Central memory CD8-positive, alpha-beta T cell (primary cell): ENCODE measurements around the gene RBM44.

Experiments
- ATAC-seq: fragments of 150-1000 bp; cut with Tn5 transposase; replicated peaks from 2 replicates; pipeline ENCODE4 v1.10.0; 2022; ENCODE audit warnings: mild to moderate bottlenecking, moderate FRiP score, moderate number of reproducible peaks; ENCODE audit not compliant: poor library complexity, severe bottlenecking; ENCODE audit errors: extremely low read depth
- DNase-seq, 2 donors: peaks; one replicate each; pipeline ENCODE4 v3.0.0; 2021; ENCODE audit warnings: low spot score in 2 of 2
- H3K27ac Mint-ChIP-seq: one replicate; pipeline ENCODE4 v1.8.0; 2022; ENCODE audit warnings: low read depth, mild to moderate bottlenecking, moderate library complexity, mixed read lengths
- H3K27me3 Mint-ChIP-seq: one replicate; pipeline ENCODE4 v1.8.0; 2022; ENCODE audit warnings: mixed read lengths
- H3K36me3 Mint-ChIP-seq: one replicate; pipeline ENCODE4 v1.8.0; 2022; ENCODE audit warnings: mild to moderate bottlenecking, moderate library complexity, mixed read lengths; ENCODE audit not compliant: insufficient read depth
- H3K4me1 Mint-ChIP-seq: one replicate; pipeline ENCODE4 v1.8.0; 2022; ENCODE audit warnings: mixed read lengths
- H3K4me3 Mint-ChIP-seq: one replicate; pipeline ENCODE4 v1.8.0; 2022; ENCODE audit warnings: mild to moderate bottlenecking, moderate library complexity, mixed read lengths
- H3K9me3 Mint-ChIP-seq: one replicate; pipeline ENCODE4 v1.8.0; 2022; ENCODE audit warnings: mixed read lengths

Gene RBM44

DNA sequence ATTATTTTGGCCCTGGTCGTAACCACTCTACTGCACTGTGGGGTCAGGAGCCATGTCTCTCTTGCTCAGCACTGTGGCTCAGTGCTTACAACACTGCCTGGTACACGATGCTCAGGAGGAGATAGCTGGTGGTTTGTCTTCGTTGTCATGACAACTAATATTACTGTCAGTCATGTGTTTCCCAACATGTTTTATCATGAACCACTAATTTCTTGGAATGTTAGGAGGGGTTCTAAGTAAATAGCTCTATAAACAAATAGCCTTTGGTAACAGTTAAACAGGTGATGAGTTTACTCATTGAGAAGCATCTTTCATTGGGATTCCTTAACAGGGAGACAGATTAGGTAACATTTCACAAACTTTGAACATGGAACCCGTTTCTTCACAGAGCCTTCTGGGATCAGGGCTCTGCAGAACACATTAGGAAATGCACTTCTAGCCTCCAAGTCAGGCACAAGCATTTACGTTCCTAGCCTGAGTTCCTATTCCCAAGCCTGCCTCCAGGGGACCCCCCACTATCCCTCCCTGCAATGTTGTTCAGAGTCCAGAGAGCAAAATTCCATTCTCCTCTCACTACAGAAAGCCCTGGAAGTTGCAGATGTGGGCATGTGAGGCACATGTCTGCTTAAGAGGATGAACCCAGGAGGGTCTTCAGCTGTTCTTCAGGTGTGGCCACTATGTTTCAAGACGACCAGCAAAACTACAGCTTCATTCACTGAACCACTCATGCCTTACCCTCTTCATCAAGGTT lies 6.4 kb upstream of the RBM44 start:
- Mint-ChIP-seq H3K4me1 (peaks cover 5% of the 10 kb centered on the region), H3K36me3 (peaks cover 1% of the 10 kb centered on the region), H3K27ac (no peak overlapping the region), H3K9me3 (no peaks in the 10 kb centered on the region), H3K4me3 (no peak overlapping the region), H3K27me3 (no peaks in the 10 kb centered on the region)
- ATAC-seq, result no peak
- no peak for DNase-seq

- DNase-seq (no peak), ATAC-seq (no peak)
- no peaks in the 10 kb centered on the region for H3K36me3 Mint-ChIP-seq
- no peaks in the 10 kb centered on the region for H3K4me1 Mint-ChIP-seq
- no peaks in the 10 kb centered on the region for H3K27me3 Mint-ChIP-seq
- H3K27ac Mint-ChIP-seq, result no peak overlapping the region
- H3K4me3 Mint-ChIP-seq, result no peak overlapping the region
- no peaks in the 10 kb centered on the region for H3K9me3 Mint-ChIP-seq
These were observed 1.3 kb upstream of the RBM44 start for GRCh38 chr2:237797253-237797652.

GRCh38 chr2:237799060-237799428 lies 465 bp downstream of the RBM44 start:
- ATAC-seq, result no peak
- Mint-ChIP-seq H3K4me3 (no peak overlapping the region), H3K4me1 (no peaks in the 10 kb centered on the region), H3K36me3 (no peaks in the 10 kb centered on the region), H3K27ac (no peak overlapping the region), H3K9me3 (no peaks in the 10 kb centered on the region), H3K27me3 (no peaks in the 10 kb centered on the region)
- DNase-seq, result no peak

DNA sequence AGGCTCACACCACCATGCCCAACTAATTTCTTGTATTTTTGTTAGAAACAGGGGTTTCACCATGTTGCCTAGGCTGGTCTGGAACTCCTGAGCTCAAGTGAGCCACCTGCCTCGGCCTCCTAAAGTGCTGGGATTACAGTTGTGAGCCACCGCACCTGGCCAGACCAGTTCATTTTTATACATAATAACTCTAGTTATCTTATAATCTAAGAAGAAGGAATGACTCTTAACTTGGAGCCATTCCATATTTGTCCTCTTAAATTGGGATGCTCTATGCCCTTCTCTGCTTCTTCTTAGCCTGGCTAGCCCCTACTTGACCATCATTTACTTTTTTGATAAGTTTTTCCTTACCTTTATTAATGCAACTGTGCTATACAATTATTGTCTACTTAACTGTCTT lies 2.9 kb downstream of the RBM44 start:
- H3K4me1 Mint-ChIP-seq, result no peaks in the 10 kb centered on the region
- H3K36me3 Mint-ChIP-seq, result no peaks in the 10 kb centered on the region
- no peak for ATAC-seq
- H3K9me3 Mint-ChIP-seq, result no peaks in the 10 kb centered on the region
- no peak overlapping the region for H3K27ac Mint-ChIP-seq
- no peak for DNase-seq
- H3K4me3 Mint-ChIP-seq, result no peak overlapping the region
- no peaks in the 10 kb centered on the region for H3K27me3 Mint-ChIP-seq

- ATAC-seq (no peak), DNase-seq (no peak)
- peaks cover 2% of the 10 kb centered on the region for H3K36me3 Mint-ChIP-seq
- H3K27ac Mint-ChIP-seq, result no peak overlapping the region
- no peaks in the 10 kb centered on the region for H3K9me3 Mint-ChIP-seq
- H3K4me3 Mint-ChIP-seq, result no peak overlapping the region
- H3K4me1 Mint-ChIP-seq, result no peaks in the 10 kb centered on the region
- no peaks in the 10 kb centered on the region for H3K27me3 Mint-ChIP-seq
These were observed 7.8 kb downstream of the RBM44 start for GRCh38 chr2:237806334-237806733.

DNA sequence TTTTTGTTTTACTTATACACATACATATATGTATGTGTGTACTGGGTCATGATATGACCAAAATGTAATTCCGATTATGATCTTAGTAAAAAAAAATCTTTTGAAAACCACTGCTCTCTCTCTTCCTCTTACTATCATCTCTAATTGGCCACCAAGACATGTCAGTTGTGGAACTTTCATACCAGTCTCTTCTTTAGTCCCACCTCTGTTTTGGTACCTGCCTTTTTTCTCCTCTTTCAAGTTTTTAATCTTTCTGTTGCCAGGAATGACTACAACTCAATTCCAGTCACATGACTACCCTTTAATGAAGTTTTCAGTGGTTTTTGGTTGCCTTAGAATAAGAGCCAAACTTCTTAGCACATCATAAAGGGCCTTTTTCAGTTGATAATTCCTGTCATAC lies 17.1 kb downstream of the RBM44 start:
- Mint-ChIP-seq H3K4me1 (no peaks in the 10 kb centered on the region), H3K9me3 (no peaks in the 10 kb centered on the region), H3K4me3 (no peak overlapping the region), H3K27me3 (no peaks in the 10 kb centered on the region), H3K36me3 (peaks cover 2% of the 10 kb centered on the region), H3K27ac (no peak overlapping the region)
- no peak for ATAC-seq
- no peak for DNase-seq

DNA sequence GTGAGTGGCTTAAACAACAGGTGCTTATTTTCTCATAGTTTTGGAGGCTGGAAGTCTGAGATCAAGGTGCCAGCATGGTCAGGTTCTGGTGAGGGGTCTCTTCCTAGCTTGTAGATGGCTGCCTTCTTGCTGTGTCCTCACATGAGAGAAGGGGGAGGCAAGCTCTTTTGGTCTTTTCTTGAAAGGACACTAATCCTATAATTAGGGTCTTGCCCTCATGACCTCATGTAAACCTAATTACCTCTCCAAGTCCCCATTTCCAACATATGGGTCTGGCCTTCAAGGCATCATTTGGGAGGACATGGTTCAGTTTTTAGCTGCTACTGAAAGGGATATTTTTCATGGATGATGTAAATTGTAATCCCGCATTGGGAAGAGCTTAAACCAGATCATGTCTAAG lies 18.0 kb downstream of the RBM44 start:
- Mint-ChIP-seq H3K27ac (no peak overlapping the region), H3K36me3 (no peaks in the 10 kb centered on the region), H3K4me3 (no peak overlapping the region), H3K4me1 (no peaks in the 10 kb centered on the region), H3K9me3 (no peaks in the 10 kb centered on the region), H3K27me3 (no peaks in the 10 kb centered on the region)
- no peak for DNase-seq
- ATAC-seq, result no peak

GRCh38 chr2:237818066-237818473 lies 19.5 kb downstream of the RBM44 start:
- ATAC-seq, result no peak

DNA sequence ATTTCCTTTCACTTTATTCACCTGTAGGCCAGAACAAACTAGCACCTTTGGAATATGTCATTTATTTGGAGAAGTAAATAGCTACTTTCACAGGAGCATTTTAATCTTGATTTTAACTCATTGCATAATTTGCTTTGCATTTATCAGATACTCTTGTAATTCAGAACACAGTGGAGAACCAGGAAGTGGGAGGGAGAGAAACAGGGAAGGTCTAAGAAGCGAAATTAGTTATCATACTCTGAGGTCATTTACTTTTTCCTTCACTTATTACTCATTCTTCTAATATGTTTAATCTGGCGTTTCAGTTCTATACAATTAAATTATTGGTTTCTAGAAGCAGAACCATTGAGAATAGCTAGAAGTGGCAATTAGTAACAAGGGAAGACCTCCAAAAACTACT lies 20.7 kb downstream of the RBM44 start:
- H3K9me3 Mint-ChIP-seq, result no peaks in the 10 kb centered on the region
- no peaks in the 10 kb centered on the region for H3K27me3 Mint-ChIP-seq
- no peaks in the 10 kb centered on the region for H3K36me3 Mint-ChIP-seq
- H3K4me3 Mint-ChIP-seq, result no peak overlapping the region
- no peaks in the 10 kb centered on the region for H3K4me1 Mint-ChIP-seq
- no peak overlapping the region for H3K27ac Mint-ChIP-seq
- ATAC-seq (no peak), DNase-seq (no peak)

More at GRCh38 chr2:237818066-237818473, 19.5 kb downstream of the RBM44 start:
- Mint-ChIP-seq H3K4me3 (no peak overlapping the region), H3K36me3 (no peaks in the 10 kb centered on the region), H3K27ac (no peak overlapping the region), H3K4me1 (no peaks in the 10 kb centered on the region), H3K27me3 (no peaks in the 10 kb centered on the region), H3K9me3 (no peaks in the 10 kb centered on the region)
- DNase-seq, result no peak

DNA sequence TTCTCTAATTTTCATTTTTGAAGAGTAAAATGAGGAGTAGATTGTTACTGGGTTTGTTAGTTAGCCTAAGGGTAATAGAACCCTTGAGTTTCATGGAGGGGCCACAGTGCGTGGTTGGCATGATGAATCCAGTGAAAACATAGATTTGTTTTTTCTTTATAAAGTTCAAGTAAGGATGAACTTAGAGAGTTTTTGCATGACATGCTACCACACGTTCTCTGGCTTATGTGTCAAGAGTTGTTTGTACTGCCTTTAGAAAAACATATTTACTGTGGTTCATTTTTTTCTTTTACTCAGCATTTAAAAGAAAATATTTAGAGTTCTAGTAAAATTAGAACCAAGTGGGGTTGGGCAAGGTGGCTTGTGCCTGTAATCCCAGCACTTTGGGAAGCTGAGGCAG lies 21.8 kb downstream of the RBM44 start:
- no peaks in the 10 kb centered on the region for H3K9me3 Mint-ChIP-seq
- H3K36me3 Mint-ChIP-seq, result no peaks in the 10 kb centered on the region
- ATAC-seq (no peak), DNase-seq (no peak)
- no peak overlapping the region for H3K4me3 Mint-ChIP-seq
- H3K4me1 Mint-ChIP-seq, result no peaks in the 10 kb centered on the region
- H3K27ac Mint-ChIP-seq, result no peak overlapping the region
- no peaks in the 10 kb centered on the region for H3K27me3 Mint-ChIP-seq

- no peaks in the 10 kb centered on the region for H3K27me3 Mint-ChIP-seq
- no peak for DNase-seq
These were observed 25.0 kb downstream of the RBM44 start for GRCh38 chr2:237823544-237823943.

GRCh38 chr2:237824085-237824484 lies 25.5 kb downstream of the RBM44 start:
- Mint-ChIP-seq H3K4me3 (no peak overlapping the region), H3K36me3 (no peaks in the 10 kb centered on the region), H3K4me1 (no peaks in the 10 kb centered on the region), H3K27me3 (no peaks in the 10 kb centered on the region), H3K9me3 (no peaks in the 10 kb centered on the region), H3K27ac (no peak overlapping the region)
- ATAC-seq (no peak), DNase-seq (no peak)

More at GRCh38 chr2:237823544-237823943, 25.0 kb downstream of the RBM44 start:
- Mint-ChIP-seq H3K36me3 (no peaks in the 10 kb centered on the region), H3K4me3 (no peak overlapping the region), H3K27ac (no peak overlapping the region), H3K4me1 (no peaks in the 10 kb centered on the region), H3K9me3 (no peaks in the 10 kb centered on the region)
- no peak for ATAC-seq

DNA sequence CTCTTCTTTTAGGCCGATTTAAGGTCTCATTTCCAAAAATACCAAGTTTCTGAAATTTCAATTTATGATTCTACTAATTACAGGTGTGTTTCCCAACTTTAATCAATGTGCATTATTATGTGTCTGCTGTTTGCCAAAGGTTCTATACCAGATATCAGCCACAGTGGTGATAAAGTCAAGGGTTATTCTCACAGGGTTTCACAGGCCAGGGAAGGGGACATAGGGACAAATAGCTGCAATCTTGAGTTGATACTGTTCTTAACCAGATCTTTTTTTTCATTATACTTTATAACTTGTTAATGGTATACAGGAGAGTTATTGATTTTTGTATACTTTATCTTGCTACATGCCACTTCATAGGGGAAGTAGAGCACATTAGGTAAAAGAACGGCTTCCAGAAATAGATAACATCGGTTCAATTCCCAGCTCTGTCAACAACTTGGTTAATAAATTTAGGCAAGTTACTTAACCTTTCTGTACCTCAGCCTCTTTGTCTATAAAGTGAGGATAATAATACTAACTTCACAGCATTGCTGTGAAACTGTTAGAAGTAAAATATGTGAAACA lies 28.9 kb downstream of the RBM44 start:
- DNase-seq, result no peak
- no peaks in the 10 kb centered on the region for H3K36me3 Mint-ChIP-seq
- no peak overlapping the region for H3K4me3 Mint-ChIP-seq
- no peaks in the 10 kb centered on the region for H3K9me3 Mint-ChIP-seq
- no peak for ATAC-seq
- H3K4me1 Mint-ChIP-seq, result no peaks in the 10 kb centered on the region
- no peaks in the 10 kb centered on the region for H3K27me3 Mint-ChIP-seq
- H3K27ac Mint-ChIP-seq, result no peak overlapping the region
